Naive thymus-derived CD4-positive, alpha-beta T cell (primary cell): ENCODE data around the gene SMIM20. TPM values are rescaled to one million over a fixed set of nuclear protein-coding genes. Genes with fewer than 3 reads are reported as not detected.

Source experiments
- ATAC-seq: fragments of 150-1000 bp; cut with Tn5 transposase; 2 replicates; pipeline ENCODE4 v1.10.0; 2021; ENCODE audit warnings: mild to moderate bottlenecking, moderate library complexity
- CTCF ChIA-PET: fragments of 350-600 bp; sonication (Branson Sonifier 250); formaldehyde crosslinking; loops from one replicate; lab custom pipeline; 2021; ENCODE audit warnings: antibody characterized with exemption; lab: Charles Lee
- POLR2A ChIA-PET: fragments of 350-600 bp; sonication (Branson Sonifier 250); formaldehyde crosslinking; loops from one replicate; lab custom pipeline; 2021; ENCODE audit warnings: antibody characterized with exemption, inconsistent platforms; lab: Charles Lee
- DNase-seq, 9 donors: peaks; one replicate each; pipeline versions ENCODE4 v3.0.0 to v3.0.0-alpha.2; 2020 to 2022; ENCODE audit warnings: mixed read lengths in 1 of 9
- H3K27ac ChIP-seq: one replicate; pipeline ENCODE4 v1.7.0; 2013; ENCODE audit warnings: mild to moderate bottlenecking, low read depth, low read length, moderate library complexity
- H3K27me3 ChIP-seq, 2 donors: one replicate each; pipeline ENCODE4 v1.7.0; 2013; ENCODE audit warnings: low read length in 2 of 2, mild to moderate bottlenecking in 2 of 2, moderate library complexity in 2 of 2; ENCODE audit not compliant: control insufficient read depth in 2 of 2, insufficient read depth in 2 of 2
- H3K36me3 ChIP-seq, 3 experiments: 1 replicate in 2 of 3; 2 replicates in 1 of 3; pipeline ENCODE4 v1.7.0; 2013; ENCODE audit warnings: low read length in 3 of 3, mild to moderate bottlenecking in 3 of 3, moderate library complexity in 1 of 3; ENCODE audit not compliant: insufficient read depth in 3 of 3, control insufficient read depth in 2 of 3
- H3K4me1 ChIP-seq, 2 donors: one replicate each; pipeline ENCODE4 v1.7.0; 2013; ENCODE audit warnings: low read length in 2 of 2, mild to moderate bottlenecking in 2 of 2, moderate library complexity in 1 of 2; ENCODE audit not compliant: control insufficient read depth in 2 of 2, insufficient read depth in 2 of 2
- H3K4me3 ChIP-seq: 2 replicates; pipeline ENCODE4 v1.7.0; 2013; ENCODE audit warnings: mild to moderate bottlenecking, low read length
- H3K9me3 ChIP-seq, 3 experiments: 1 replicate in 2 of 3; 2 replicates in 1 of 3; pipeline ENCODE4 v1.7.0; 2013; ENCODE audit warnings: low read length in 3 of 3; ENCODE audit not compliant: control insufficient read depth in 2 of 3
- H3K27ac Mint-ChIP-seq, 9 donors: one replicate each; pipeline ENCODE4 v1.8.0; 2020 to 2022; ENCODE audit warnings: mixed read lengths in 9 of 9, mild to moderate bottlenecking in 8 of 9, moderate library complexity in 5 of 9, inconsistent platforms in 2 of 9
- H3K27me3 Mint-ChIP-seq, 5 donors: one replicate each; pipeline ENCODE4 v1.8.0; 2021 to 2022; ENCODE audit warnings: mixed read lengths in 5 of 5, mild to moderate bottlenecking in 1 of 5
- H3K36me3 Mint-ChIP-seq, 5 donors: one replicate each; pipeline ENCODE4 v1.8.0; 2020 to 2022; ENCODE audit warnings: mixed read lengths in 5 of 5, mild to moderate bottlenecking in 3 of 5, inconsistent platforms in 1 of 5
- H3K4me1 Mint-ChIP-seq, 7 donors: one replicate each; pipeline ENCODE4 v1.8.0; 2020 to 2022; ENCODE audit warnings: mixed read lengths in 7 of 7, mild to moderate bottlenecking in 3 of 7, inconsistent platforms in 1 of 7
- H3K4me3 Mint-ChIP-seq, 10 donors: one replicate each; pipeline ENCODE4 v1.8.0; 2020 to 2022; ENCODE audit warnings: mild to moderate bottlenecking in 10 of 10, mixed read lengths in 10 of 10, moderate library complexity in 6 of 10, inconsistent platforms in 2 of 10
- H3K9me3 Mint-ChIP-seq, 11 donors: one replicate each; pipeline ENCODE4 v1.8.0; 2020 to 2022; ENCODE audit warnings: mixed read lengths in 11 of 11, mild to moderate bottlenecking in 4 of 11, inconsistent platforms in 1 of 11, moderate library complexity in 1 of 11
- intact Hi-C, 2 donors: fragments of 100-400 bp; cut with micrococcal nuclease; formaldehyde crosslinking; loops; one replicate each; pipeline ENCODE4 v1.15.1; 2023
- polyA plus RNA-seq, 2 donors: library from polyadenylated mRNA; unstranded; fragments of 300-500 nt; fragmentation: Illumina TruSeq; gene quantifications; one replicate each; pipeline ENCODE4 v1.2.3, GENCODE V29; 2021
- total RNA-seq, 6 experiments: library from RNA in 5 of 6; stranded (reverse) in 5 of 6; gene quantifications; 1 replicate in 5 of 6; 2 replicates in 1 of 6; pipeline ENCODE4 v1.2.3 and lab custom pipeline; 2021 to 2026

Gene SMIM20
- total and polyA plus RNA-seq, 7 experiments from 2014 or later = 11.6 to 67.5 (median 17.8) TPM

DNA sequence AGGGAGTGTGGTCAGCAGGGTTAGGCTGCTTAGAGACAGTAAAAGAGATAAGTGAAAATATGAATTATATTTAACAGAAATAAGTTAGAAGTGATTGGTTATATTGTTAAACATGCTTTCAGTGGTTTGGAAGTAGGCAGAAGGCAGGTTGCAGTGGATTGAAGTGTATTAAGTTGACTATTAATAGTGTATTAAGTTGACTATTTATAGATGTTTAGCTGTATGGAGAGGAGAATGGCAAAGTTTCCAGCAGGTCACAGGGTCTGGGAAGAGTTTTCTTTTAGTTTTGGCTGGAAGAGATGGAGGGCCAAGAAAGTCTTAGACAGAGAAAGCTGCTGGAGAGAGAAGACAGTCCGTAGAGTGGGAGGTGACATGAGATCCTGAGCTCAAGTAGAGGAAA, 7.9 kb downstream of the SMIM20 start:
- Histone ChIP-seq H3K4me1 (peaks cover 0 to 3% of the 10 kb centered on the region in 2 donors), H3K9me3 (no peaks in the 10 kb centered on the region), H3K36me3 (peaks cover 0 to 10% (median 0%) of the 10 kb centered on the region in 3 experiments), H3K27me3 (no peaks in the 10 kb centered on the region), H3K27ac (no peak overlapping the region), H3K4me3 (no peak overlapping the region)
- no peak overlapping the region for H3K4me3 Mint-ChIP-seq
- intact Hi-C loops = no loop called here
- DNase-seq = no peak
- ATAC-seq = no peak
- ChIA-PET CTCF (no interaction called here), POLR2A (no interaction called here)
- H3K27ac Mint-ChIP-seq = peak overlapping the region in 1 of 9 donors; percentile 41
- H3K9me3 Mint-ChIP-seq = peaks cover 0 to 1% (median 0%) of the 10 kb centered on the region in 11 donors
- H3K27me3 Mint-ChIP-seq = no peaks in the 10 kb centered on the region
- peaks cover 8 to 32% (median 13%) of the 10 kb centered on the region in 5 donors for H3K36me3 Mint-ChIP-seq
- H3K4me1 Mint-ChIP-seq = peaks cover 2 to 33% (median 13%) of the 10 kb centered on the region in 7 donors

DNA sequence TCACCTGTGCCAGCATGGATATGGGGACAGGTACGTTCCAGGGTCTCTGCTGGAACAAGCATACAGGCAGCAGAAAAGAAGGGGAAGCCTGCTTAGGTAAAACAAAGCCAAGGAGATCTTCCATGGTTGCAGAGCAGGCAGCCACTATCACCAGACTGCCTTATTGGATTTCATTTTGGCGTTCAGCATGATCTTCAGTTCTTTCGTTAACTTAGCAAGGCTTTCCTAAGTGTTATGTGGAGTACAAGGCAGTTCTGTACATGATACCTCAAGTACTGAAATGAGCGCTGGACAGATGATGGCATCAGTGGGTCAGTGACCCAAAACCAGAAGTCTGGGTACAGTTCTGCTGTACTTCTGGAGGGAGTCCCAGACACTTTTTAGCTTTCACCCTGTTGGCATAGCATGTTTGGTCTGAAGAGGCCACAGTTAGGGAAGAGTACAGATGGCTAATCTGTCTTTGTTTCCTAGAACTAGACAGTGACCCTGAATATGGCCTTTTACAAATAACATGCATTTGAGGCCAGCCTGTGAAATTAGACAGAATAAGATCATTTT, 8.9 kb downstream of the SMIM20 start:
- ChIA-PET POLR2A (no interaction called here), CTCF (no interaction called here)
- Mint-ChIP-seq H3K27ac (no peak overlapping the region), H3K36me3 (peaks cover 8 to 35% (median 12%) of the 10 kb centered on the region in 5 donors), H3K9me3 (no peaks in the 10 kb centered on the region), H3K27me3 (no peaks in the 10 kb centered on the region), H3K4me1 (peaks cover 2 to 31% (median 12%) of the 10 kb centered on the region in 7 donors), H3K4me3 (no peak overlapping the region)
- ATAC-seq (no peak), DNase-seq (no peak)
- intact Hi-C loops = no loop called here
- no peak overlapping the region for H3K27ac ChIP-seq
- no peaks in the 10 kb centered on the region for H3K9me3 ChIP-seq
- H3K4me3 ChIP-seq = no peak overlapping the region
- H3K36me3 ChIP-seq = peaks cover 0 to 10% (median 0%) of the 10 kb centered on the region in 3 experiments
- peaks cover 0 to 3% of the 10 kb centered on the region in 2 donors for H3K4me1 ChIP-seq
- H3K27me3 ChIP-seq = no peaks in the 10 kb centered on the region

DNA sequence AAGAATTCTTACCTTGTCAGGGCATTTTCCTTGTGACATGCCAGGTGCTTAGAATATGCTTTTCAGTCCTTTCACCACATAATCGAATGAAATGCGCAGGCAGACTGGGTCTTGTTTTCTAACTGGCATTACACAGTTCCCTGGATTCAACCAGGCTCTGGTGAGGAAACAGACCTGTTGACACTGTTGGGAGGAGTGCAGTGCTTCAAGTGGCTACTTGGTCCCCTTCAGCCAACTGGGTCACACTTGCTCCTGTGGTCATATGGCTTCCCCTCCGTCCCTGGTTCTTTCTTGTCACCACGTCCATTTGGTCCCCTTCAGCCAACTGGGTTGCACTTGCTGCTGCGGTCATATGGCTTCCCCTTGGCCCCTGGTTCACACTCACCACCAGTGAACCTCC, 9.7 kb downstream of the SMIM20 start:
- no peak overlapping the region for H3K4me3 ChIP-seq
- DNase-seq (no peak), ATAC-seq (no peak)
- Mint-ChIP-seq H3K4me3 (no peak overlapping the region), H3K36me3 (peaks cover 8 to 43% (median 12%) of the 10 kb centered on the region in 5 donors), H3K27ac (no peak overlapping the region), H3K27me3 (no peaks in the 10 kb centered on the region), H3K4me1 (peaks cover 2 to 31% (median 14%) of the 10 kb centered on the region in 7 donors), H3K9me3 (no peaks in the 10 kb centered on the region)
- ChIA-PET CTCF (no interaction called here), POLR2A (no interaction called here)
- H3K36me3 ChIP-seq = peaks cover 0 to 12% (median 0%) of the 10 kb centered on the region in 3 experiments
- H3K27me3 ChIP-seq = no peaks in the 10 kb centered on the region
- H3K27ac ChIP-seq = no peak overlapping the region
- H3K4me1 ChIP-seq = peaks cover 0 to 3% of the 10 kb centered on the region in 2 donors
- intact Hi-C loops = no loop called here
- no peaks in the 10 kb centered on the region for H3K9me3 ChIP-seq

DNA sequence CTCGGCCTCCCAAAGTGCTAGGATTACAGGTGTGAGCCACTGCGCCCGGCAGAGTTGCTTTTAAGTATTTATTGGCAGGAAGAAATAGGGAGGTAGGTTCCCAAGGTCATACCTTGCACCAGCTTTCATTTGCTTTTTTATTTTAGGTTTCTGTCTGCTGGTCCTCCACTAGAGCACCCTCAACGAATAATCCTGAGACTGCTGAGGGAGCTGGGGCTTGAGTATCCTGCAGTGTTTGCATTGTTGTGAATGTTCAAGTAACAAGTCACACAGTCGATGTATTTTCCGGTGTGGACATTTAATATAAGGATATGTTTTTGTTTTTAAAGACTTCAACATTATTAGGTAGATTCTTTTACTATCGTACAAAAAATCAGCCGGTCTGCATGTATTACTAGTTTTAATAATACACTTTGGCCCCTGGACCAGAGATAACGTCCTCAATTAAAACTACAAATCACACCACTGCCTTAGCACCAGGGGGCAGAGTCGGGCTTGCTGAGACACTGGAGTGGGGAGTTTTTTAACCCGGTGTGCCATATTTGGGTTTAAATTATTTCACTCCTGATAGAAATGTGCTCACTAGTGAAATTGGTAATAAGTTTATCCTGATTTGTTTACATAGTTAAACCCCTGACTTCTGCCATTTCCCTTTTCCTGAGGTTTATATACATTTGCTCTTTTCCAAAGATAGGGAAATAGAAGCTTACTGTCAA, 11.6 kb downstream of the SMIM20 start:
- Histone ChIP-seq H3K27me3 (no peaks in the 10 kb centered on the region), H3K4me3 (no peak overlapping the region), H3K36me3 (peaks cover 0 to 14% (median 0%) of the 10 kb centered on the region in 3 experiments), H3K9me3 (no peaks in the 10 kb centered on the region), H3K27ac (no peak overlapping the region), H3K4me1 (peaks cover 0 to 3% of the 10 kb centered on the region in 2 donors)
- ChIA-PET POLR2A (no interaction called here), CTCF (no interaction called here)
- intact Hi-C loops = loop anchor here in 1 of 2 donors (5.0 kb wide), 1 partner anchor 487 kb away; no protein-coding TSS in a partner anchor
- Mint-ChIP-seq H3K36me3 (peaks cover 10 to 50% (median 21%) of the 10 kb centered on the region in 5 donors), H3K4me1 (peaks cover 2 to 23% (median 9%) of the 10 kb centered on the region in 7 donors), H3K9me3 (no peaks in the 10 kb centered on the region), H3K27ac (no peak overlapping the region), H3K4me3 (no peak overlapping the region), H3K27me3 (no peaks in the 10 kb centered on the region)
- no peak for DNase-seq
- ATAC-seq = peak; percentile 40

DNA sequence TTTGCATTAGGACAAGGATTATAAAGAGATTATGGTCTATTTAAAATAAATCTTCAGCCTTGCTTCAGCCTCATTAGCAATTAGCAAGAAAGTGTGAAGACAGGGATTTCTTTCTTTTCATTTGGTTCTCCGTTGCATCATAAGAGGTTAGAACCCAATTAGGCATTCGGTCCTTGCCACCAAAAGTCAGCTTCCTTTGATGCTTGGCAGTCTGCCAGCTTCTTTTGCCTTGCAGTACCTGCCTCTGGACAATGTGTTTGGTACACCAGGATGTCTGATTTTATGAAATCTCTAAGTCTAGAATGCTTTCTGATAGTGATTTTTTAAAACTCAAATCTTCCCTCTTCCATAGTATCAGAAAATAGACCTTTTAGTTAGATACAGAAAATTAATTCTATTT, 12.4 kb downstream of the SMIM20 start:
- Mint-ChIP-seq H3K36me3 (peaks cover 3 to 47% (median 20%) of the 10 kb centered on the region in 5 donors), H3K27me3 (no peaks in the 10 kb centered on the region), H3K4me1 (peaks cover 0 to 15% (median 9%) of the 10 kb centered on the region in 7 donors), H3K4me3 (no peak overlapping the region), H3K9me3 (no peaks in the 10 kb centered on the region), H3K27ac (peak overlapping the region in 1 of 9 donors; percentile 12)
- intact Hi-C loops = loop anchor here in 1 of 2 donors (5.0 kb wide), 1 partner anchor 486 kb away; no protein-coding TSS in a partner anchor
- CTCF ChIA-PET = interaction anchor here (0.7 kb wide), 1 partner anchor 429 kb away, joined by 3 read pairs; no protein-coding TSS in a partner anchor
- DNase-seq (peak in 2 of 9 donors; percentile 7 to 9), ATAC-seq (no peak)
- H3K27me3 ChIP-seq = no peaks in the 10 kb centered on the region
- no peak overlapping the region for H3K4me3 ChIP-seq
- POLR2A ChIA-PET = no interaction called here
- H3K27ac ChIP-seq = no peak overlapping the region
- H3K9me3 ChIP-seq = no peaks in the 10 kb centered on the region
- H3K4me1 ChIP-seq = peaks cover 0 to 3% of the 10 kb centered on the region in 2 donors
- peaks cover 0 to 11% (median 0%) of the 10 kb centered on the region in 3 experiments for H3K36me3 ChIP-seq

DNA sequence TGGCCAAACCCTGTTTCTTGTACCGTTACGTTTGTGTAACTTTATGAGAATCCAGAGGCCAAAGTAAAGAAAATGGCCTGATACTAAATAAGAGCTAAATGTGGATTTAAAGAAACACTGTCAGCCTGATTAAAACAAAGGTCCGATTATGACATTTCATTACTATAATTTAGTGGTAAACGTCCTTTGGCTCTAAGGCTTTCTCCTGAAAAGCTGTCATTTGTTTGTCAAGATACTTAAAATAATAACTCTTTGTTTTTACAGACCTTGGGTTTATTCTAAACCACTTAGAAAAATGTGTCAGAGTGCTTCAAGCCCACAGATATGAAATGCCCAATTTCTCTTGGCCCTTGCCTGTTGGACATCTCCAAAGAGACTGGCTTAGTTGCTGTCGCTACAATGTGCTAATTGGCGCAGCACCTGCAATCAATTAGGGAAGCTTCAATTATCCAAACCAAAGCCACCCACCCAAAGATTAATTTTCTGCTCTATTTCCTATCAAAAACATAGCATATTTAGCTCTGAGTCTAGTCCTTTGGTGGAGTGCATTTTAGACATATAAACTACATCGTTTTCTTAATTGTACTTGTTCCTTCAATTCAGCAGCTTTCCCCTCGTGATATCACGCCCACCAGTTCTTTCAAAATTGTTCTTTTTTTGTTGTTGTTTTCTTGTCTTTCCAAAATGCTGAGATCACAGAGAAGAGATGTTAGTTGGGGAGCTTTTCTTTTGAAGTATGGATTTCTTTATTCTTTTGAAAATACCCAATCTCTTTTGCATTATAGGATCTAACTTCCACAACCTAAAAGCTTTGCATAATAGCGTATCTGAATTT, 13.6 kb downstream of the SMIM20 start:
- DNase-seq = no peak
- CTCF ChIA-PET = interaction anchor here (0.5 kb wide), 1 partner anchor 268 kb away, joined by 3 read pairs; no protein-coding TSS in a partner anchor
- peaks cover 3 to 36% (median 19%) of the 10 kb centered on the region in 5 donors for H3K36me3 Mint-ChIP-seq
- H3K27ac Mint-ChIP-seq = peak overlapping the region in 1 of 9 donors; percentile 10
- Histone ChIP-seq H3K4me1 (peaks cover 0 to 3% of the 10 kb centered on the region in 2 donors), H3K27ac (no peak overlapping the region), H3K9me3 (no peaks in the 10 kb centered on the region), H3K27me3 (no peaks in the 10 kb centered on the region), H3K4me3 (no peak overlapping the region), H3K36me3 (peaks cover 0 to 7% (median 0%) of the 10 kb centered on the region in 3 experiments)
- H3K27me3 Mint-ChIP-seq = no peaks in the 10 kb centered on the region
- intact Hi-C loops = loop anchor here in 1 of 2 donors (5.0 kb wide), 1 partner anchor 485 kb away; no protein-coding TSS in a partner anchor
- POLR2A ChIA-PET = no interaction called here
- H3K4me3 Mint-ChIP-seq = no peak overlapping the region
- H3K9me3 Mint-ChIP-seq = no peaks in the 10 kb centered on the region
- H3K4me1 Mint-ChIP-seq = peaks cover 0 to 12% (median 8%) of the 10 kb centered on the region in 7 donors
- no peak for ATAC-seq
